Measurements from ENCODE around the gene HMGCL.
"Not testable (repeated sequence)": the region's sequence is repeated elsewhere in the genome, so short reads cannot be mapped to it uniquely, and the experiment has no call there.

The HMGCL gene

GRCh38 chr1:23848673-23849616 is 23.7 kb upstream of the HMGCL start:
- ChIA-PET CTCF (interaction anchor here (0.9 to 1.9 kb wide), 2 partner anchors 38 to 140 kb away, joined by 3 to 10 read pairs; no protein-coding TSS in a partner anchor), POLR2A (interaction anchor here (0.6 kb wide), 1 partner anchor 648 kb away, joined by 3 read pairs; no protein-coding TSS in a partner anchor)
- no peaks in the 10 kb centered on the region for H3K9me3 ChIP-seq (ENCODE audit: control insufficient read depth, insufficient read depth, low read depth, low read length)
- H3K4me3 ChIP-seq (ENCODE audit: low read depth, low read length), result no peak overlapping the region
- no peak overlapping the region for H3K27ac ChIP-seq (ENCODE audit: extremely low read depth, low read depth, low read length)
- no peaks in the 10 kb centered on the region for H3K4me1 ChIP-seq (ENCODE audit: control insufficient read depth, insufficient read depth, low read length)
- TF ChIP-seq ZNF114 (tag by site-specific recombination; IDR thresholded peaks at IDR 0.05) (no peak), ZNF404 (tag by site-specific recombination; IDR thresholded peaks at IDR 0.05) (no peak), ZNF501 (tag by site-specific recombination; IDR thresholded peaks at IDR 0.05) (no peak), GLIS2 (tag by site-specific recombination; IDR thresholded peaks at IDR 0.05) (no peak), ZNF426 (tag by site-specific recombination; IDR thresholded peaks at IDR 0.05) (no peak)
- TF ChIP-seq, protein P1, sequence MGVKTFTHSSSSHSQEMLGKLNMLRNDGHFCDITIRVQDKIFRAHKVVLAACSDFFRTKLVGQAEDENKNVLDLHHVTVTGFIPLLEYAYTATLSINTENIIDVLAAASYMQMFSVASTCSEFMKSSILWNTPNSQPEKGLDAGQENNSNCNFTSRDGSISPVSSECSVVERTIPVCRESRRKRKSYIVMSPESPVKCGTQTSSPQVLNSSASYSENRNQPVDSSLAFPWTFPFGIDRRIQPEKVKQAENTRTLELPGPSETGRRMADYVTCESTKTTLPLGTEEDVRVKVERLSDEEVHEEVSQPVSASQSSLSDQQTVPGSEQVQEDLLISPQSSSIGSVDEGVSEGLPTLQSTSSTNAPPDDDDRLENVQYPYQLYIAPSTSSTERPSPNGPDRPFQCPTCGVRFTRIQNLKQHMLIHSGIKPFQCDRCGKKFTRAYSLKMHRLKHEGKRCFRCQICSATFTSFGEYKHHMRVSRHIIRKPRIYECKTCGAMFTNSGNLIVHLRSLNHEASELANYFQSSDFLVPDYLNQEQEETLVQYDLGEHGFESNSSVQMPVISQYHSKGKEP (tag by site-specific recombination; IDR thresholded peaks at IDR 0.05), result no peak
- peaks cover 5 to 55% of the 10 kb centered on the region in 2 experiments; a peak in 2 of 3 replicates for H3K36me3 ChIP-seq (ENCODE audit: control insufficient read depth in 2 of 2, insufficient read depth in 1 of 2, low read length in 2 of 2)

DNA sequence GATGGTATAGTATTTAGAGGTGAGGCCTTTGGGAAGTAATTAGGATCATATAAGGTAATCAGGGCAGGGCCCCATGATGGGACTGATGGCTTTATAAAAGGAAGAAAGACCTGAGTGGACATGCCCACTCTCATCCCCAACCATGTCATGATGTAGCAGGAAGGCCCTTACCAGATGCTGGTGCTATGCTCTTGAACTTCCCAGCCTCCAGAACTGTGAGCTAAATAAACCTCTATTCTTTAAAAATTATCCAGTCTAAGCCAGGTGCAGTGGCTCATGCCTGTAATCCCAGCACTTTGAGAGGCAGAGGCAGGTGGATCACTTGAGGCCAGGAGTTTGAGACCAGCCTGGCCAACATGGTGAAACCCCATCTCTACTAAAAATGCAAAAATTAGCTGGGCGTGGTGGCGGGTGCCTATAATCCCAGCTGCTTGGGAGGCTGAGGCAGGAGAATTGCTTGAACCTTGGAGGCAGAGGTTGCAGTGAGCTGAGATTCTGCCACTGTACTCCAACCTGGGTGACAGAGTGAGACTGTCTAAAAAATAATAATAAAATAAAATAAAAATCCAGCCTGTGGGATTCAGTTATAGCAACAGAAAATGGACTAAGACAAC is 22.4 kb upstream of the HMGCL start:
- H3K36me3 ChIP-seq (ENCODE audit: control insufficient read depth in 2 of 2, insufficient read depth in 1 of 2, low read length in 2 of 2), result peaks cover 9 to 55% of the 10 kb centered on the region in 2 experiments; a peak in 2 of 3 replicates
- TF ChIP-seq SETDB1 (IDR thresholded peaks at IDR 0.05; ENCODE audit: insufficient read length, low read length), result peak; percentile 42
- H3K4me1 ChIP-seq (ENCODE audit: control insufficient read depth, insufficient read depth, low read length); H3K27ac ChIP-seq (ENCODE audit: extremely low read depth, low read depth, low read length); H3K9me3 ChIP-seq (ENCODE audit: control insufficient read depth, insufficient read depth, low read depth, low read length); CTCF ChIA-PET; H3K4me3 ChIP-seq (ENCODE audit: low read depth, low read length); POLR2A ChIA-PET: not testable (repeated sequence)

- no peak overlapping the region for H3K4me3 ChIP-seq (ENCODE audit: low read depth, low read length)
- ChIA-PET POLR2A (no interaction called here), CTCF (interaction anchor here (1.0 to 3.0 kb wide), 3 partner anchors 10 to 74 kb away, joined by 3 to 17 read pairs (median 4); no protein-coding TSS in a partner anchor)
- no peak for TF ChIP-seq ZNF416 (tag by site-specific recombination; IDR thresholded peaks at IDR 0.05)
- no peak for TF ChIP-seq ZNF2 (tag by site-specific recombination; IDR thresholded peaks at IDR 0.05)
- no peak for TF ChIP-seq ZFP41 (tag by site-specific recombination; IDR thresholded peaks at IDR 0.05; ENCODE audit: borderline replicate concordance)
- TF ChIP-seq INSM2 (tag by site-specific recombination; IDR thresholded peaks at IDR 0.05), result no peak
- TF ChIP-seq ZNF114 (tag by site-specific recombination; IDR thresholded peaks at IDR 0.05), result no peak
- TF ChIP-seq, protein P2, sequence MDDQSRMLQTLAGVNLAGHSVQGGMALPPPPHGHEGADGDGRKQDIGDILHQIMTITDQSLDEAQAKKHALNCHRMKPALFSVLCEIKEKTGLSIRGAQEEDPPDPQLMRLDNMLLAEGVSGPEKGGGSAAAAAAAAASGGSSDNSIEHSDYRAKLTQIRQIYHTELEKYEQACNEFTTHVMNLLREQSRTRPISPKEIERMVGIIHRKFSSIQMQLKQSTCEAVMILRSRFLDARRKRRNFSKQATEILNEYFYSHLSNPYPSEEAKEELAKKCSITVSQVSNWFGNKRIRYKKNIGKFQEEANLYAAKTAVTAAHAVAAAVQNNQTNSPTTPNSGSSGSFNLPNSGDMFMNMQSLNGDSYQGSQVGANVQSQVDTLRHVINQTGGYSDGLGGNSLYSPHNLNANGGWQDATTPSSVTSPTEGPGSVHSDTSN (CRISPR knock-in tag; IDR thresholded peaks at IDR 0.05), result no peak
- no peaks in the 10 kb centered on the region for H3K4me1 ChIP-seq (ENCODE audit: control insufficient read depth, insufficient read depth, low read length)
- H3K9me3 ChIP-seq (ENCODE audit: control insufficient read depth, insufficient read depth, low read depth, low read length), result no peaks in the 10 kb centered on the region
- H3K36me3 ChIP-seq (ENCODE audit: control insufficient read depth in 2 of 2, insufficient read depth in 1 of 2, low read length in 2 of 2), result peaks cover 9 to 42% of the 10 kb centered on the region in 2 experiments; a peak in 2 of 3 replicates
- H3K27ac ChIP-seq (ENCODE audit: extremely low read depth, low read depth, low read length), result no peak overlapping the region
These were observed 19.9 kb upstream of the HMGCL start for GRCh38 chr1:23845163-23845562.

All from HEK293 (cell line).